Stimulated activated CD8-positive, alpha-beta memory T cell treated with anti-CD3 and anti-CD28 coated beads, Interleukin-12 subunit alpha, Interleukin-12 subunit beta, amount 100 ng/mL, for 24 hours (primary cell): ENCODE results near the gene BFAR.
"Not testable (repeated sequence)": the region's sequence is repeated elsewhere in the genome, so short reads cannot be mapped to it uniquely, and the experiment has no call there.

Source experiments
- DNase-seq: peaks from one replicate; pipeline ENCODE4 v3.0.0-alpha.2; 2020; ENCODE audit errors: extremely low read depth

BFAR gene

DNA sequence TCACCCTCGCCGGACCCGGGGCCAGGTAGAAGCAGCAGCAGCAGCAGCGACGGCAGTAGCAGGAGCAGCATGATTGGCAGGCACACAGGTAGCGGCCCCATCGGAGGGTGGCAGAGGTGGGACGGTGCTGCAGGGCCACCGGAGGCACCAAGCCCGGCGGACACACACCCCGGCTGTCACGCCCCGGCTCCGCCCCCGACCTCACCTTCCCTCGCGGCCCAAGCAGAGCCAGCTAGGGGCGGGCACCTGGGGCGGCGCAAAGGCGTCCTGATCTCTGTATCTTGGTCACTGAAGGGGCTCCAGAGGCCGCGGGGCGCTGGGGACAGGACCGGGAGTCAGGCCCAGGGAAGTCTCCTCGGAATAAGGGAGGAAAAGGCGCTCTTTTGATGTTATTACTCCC is 61.4 kb downstream of the BFAR start, which contains the start of gene PLA2G10:
Gene PLA2G10, minus strand, starts transcription at position 180 of the 400 bp plus-strand sequence. Its CDS starts 79 bp downstream, at position 101.
- DNase-seq, result not testable (repeated sequence)

GRCh38 chr16:14701859-14702258 is 69.1 kb downstream of the BFAR start:
- DNase-seq, result not testable (repeated sequence)

GRCh38 chr16:14702672-14703071 is 69.9 kb downstream of the BFAR start:
- not testable (repeated sequence) for DNase-seq

DNA sequence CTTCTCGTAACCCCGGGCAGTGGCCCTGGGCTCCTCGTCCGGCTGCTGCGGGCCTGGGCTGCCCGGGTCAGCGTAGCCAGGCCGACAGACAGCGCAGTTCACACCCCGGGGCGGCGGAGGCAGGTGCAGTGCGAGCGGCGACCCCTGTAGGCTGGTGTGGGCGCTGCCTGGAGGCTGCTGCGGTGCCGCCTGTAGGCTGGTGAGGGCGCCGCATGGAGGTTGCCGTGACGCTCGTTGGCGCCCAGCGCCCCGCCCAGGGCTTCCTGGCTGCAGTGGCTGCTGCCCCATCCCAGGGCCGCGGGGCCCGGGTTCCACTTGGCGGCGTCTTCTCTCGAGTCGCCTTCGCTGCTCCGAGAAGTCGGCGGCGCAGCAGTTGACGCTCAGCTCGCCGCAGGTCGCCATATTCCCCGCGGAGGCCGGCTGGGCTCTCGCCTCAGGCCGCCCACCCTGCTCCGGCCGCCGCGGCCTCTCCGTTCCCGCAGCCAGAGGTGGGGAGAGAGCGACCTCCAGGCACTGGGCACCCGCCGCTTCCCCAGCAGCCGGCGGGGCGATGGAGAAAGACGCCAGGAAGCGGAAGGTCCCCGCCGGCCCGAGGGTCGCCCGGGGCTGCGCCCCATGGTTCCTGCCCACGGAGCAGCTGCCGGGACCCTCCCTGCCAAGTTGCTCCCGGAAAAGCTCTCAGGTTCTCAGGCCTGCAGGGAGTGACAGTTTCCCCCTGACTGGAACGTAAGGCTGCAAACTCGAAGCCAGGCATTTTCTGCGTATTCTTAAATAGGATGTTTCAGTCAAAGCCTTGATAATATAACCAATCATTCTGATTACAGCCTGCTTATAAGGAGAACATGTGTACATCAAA is 70.6 kb downstream of the BFAR start, which contains the start of gene NPIPA3:
Gene NPIPA3, plus strand, starts transcription at position 256 of the 856 bp plus-strand sequence. CDS start 5,533 bp downstream, outside the sequence.
- DNase-seq, result not testable (repeated sequence)
